Activated gamma-delta T cell treated with Interleukin-2 at 50 U/mL for 16 hours (primary cell): ENCODE data around the gene PSAT1.

Source experiments
- DNase-seq: peaks from one replicate; pipeline ENCODE4 v3.0.0-alpha.2; 2020

PSAT1 gene

DNA sequence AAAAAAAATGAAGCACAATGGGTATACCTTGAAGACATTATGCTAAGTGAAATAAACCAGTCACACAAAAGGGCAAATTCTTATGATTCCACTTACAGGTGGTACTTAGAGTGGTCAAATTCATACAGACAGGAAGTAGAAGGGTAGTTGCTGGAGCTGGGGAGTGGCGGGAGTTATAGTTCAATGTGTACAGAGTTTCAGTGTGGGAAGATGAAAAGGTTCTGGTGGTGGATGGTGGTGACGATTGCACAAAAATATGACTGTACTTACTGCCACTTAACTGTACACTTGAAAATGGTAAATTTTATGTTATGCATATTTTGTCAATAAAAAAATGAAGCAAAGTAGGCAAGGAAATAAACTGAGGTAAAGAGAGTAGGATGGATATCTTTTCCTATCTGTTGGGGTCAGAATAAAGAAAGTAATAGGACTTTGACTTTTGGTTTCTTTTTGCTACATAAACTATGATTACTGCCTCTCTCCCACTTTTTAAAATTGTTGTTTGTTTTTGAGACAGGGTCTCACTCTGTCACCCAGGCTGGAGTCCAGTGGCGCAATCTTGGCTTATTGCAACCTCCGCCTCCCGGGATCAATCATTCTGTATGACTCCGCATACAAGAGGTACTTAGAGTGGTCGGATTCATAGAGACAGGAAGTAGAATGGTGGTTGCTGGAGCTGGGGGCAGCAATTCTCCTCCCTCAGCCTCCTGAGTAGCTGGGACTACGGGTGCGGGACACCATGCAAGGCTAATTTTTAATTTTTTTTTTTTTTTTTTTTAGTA, 4.0 kb upstream of the PSAT1 start:
- no peak for DNase-seq

DNA sequence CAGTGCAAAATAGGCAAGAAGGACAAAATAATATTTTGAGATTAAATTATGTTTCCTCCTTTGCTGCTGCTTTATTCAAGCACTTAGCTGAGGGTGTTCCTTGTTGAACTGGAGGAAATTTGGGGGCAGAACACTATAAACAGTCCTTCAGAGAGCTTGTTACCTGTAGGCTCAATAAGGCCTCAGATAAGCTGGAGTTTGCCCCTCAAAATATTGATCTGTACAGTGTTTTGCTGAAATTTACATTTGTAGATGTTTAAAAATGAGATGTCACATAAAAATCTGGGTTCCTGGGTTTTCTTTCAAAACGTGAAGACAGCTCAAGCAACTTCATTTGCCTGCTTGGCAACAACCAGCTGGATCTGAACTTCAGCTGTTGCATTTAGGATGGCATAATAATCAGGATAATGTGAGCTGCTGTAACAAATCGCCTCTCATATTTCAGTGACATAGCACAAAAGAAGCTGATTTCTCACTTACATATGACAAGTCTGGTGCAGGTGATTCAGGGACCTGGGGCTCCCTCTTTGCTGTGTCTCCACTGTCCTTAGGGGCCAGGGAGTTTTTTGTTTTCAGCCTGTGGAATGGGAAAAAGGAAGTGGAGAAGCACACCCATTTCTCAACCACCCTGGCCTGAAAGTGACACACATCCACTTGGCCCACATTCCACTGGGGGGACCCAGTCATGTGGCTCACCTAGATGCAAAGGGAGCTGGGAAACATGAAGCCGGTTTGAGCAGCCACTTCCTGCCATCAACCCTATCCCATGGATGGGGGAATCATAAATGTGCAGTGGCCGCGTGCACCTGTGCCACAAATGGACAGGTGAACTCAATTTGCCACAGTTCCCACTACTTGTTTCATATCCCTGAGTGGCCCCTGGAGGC, 2.4 kb upstream of the PSAT1 start:
- DNase-seq, result no peak

DNA sequence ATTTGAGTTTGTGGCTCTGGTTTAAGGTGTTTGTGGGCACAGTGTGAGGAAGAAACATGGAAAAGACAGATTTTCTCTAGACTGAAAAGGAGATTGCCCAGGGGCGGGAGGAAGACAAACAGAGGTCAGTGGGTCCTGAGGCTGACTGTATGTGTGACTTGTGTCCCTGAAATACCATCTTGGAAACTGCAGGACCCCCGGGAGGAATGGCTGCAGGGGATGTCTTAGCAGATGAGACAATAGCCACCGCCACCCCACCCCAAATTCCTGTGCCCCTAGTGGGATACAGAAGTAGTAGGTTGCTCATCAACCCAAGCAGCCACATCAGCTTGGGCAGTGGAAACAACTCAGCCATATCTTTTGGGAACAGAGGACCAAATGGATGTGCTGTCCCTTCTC, 1.7 kb upstream of the PSAT1 start:
- no peak for DNase-seq

DNA sequence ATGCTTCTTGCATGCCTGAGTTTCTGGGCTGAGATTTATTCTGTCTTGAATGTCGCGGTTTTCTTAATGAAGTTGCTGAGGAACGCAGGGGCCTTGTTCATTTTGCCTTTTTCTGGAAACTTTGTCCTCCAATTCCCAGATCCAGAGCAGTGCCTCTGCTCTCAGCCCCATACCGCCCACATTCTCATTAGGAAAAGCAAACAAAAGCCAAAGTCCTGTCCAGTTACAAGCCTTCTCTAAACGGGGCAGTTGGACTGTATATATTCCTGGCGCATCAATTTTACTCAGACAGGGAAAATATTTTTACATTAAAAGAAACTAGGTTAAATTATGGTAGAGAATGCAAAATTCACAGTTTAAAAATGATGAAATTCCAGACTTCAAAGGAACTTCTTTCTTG, 1.2 kb upstream of the PSAT1 start:
- no peak for DNase-seq

DNA sequence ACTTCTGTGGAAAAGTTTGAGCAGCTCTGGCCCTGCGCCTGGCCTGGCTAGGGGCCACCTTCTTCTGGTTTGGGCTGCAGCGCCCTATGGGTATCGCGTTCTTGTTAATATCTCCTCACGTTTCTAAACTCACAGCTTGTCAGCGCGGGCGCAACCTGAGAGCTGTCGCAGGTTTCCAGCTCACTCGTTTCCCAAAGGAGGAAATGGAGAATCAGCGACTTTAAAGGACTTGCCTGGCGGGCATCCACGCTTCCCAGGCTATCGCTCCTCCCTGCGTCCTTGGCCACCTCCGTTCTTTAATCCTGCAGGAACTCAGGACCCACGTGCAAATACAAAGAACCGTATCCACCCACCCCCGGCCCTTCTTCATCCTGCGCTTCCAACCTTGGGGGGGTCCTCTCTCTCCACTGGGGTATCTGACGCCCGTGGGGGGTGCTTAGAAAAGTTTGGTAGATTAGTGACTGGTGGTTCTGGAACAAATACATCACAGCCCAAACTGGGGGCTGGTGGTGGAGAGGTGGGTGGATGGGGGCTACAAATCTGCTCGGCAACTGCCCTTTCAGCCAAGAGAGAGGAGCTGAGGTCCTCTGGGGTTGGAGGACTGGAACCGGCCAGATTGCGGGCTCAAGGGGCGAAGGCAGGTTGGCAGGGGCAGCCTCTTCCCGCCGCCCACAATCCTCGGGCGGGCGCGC, 578 bp upstream of the PSAT1 start:
- no peak for DNase-seq

DNA sequence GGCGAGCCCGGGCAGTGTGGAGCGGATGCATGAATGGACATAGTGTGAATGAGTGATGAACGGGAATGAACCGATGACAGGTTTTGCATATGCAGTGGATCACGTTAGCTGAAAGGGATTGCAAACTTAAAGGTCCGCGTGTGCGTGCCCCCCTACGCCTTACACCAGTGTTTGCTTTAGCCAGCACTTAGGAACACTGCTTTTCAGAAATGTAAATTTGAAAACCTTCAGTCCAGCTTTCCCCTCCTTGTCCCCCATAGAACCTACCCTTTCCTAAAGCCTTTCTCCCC, 692 bp downstream of the PSAT1 start:
- DNase-seq, result no peak

DNA sequence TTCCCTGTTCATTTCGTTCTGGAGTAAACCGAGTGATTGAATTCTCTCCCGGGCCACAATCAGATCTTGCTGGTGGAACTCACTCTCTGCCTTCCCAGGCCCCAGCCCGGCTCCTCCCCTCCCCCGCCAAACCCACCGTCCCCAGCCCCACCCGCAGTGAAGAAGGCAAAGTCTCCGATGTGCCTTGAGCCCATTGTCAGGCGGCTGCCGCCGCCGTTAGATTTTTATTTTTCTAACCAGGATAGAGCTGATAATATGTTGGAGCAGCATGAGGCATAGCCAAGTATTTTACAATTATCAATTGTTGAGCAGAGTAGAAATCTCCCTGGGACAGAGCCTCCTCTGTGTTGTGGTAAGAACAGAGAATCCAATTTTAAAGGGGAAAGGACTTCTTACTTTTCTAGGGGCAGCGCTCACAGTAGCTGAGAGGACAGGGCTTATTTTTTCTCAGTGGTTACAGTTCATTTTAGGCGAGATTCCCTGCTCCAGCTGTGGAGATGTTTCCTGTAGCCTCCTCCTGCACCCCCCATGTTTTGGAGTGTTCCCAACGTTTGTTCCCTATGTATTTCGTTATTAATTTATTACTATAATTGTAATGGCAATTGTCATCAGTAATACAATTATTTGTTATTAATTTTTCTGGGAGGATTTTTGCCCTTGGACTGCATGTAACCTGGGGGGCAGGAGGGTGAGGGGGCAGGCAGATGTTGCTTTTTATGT, 1.3 kb downstream of the PSAT1 start:
- no peak for DNase-seq

DNA sequence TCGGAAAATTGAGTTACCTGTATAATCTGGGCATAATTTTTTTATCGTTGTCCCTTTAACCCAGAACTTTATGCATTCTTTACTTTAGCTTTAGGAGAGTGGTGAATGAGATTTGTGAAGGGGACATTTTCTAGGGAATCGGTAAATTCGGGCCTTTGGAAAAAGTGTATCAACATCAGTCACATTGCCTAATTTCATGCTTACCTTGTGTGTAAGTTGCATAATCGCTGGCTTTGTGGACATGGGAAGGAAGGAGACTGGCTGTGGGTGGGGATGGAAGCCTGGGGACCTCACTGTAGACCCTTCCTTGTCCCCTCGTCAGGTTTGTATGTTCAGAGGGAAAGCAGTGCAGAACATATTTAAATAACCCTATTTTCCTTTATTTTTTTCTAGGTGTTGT, 3.3 kb downstream of the PSAT1 start:
- no peak for DNase-seq

DNA sequence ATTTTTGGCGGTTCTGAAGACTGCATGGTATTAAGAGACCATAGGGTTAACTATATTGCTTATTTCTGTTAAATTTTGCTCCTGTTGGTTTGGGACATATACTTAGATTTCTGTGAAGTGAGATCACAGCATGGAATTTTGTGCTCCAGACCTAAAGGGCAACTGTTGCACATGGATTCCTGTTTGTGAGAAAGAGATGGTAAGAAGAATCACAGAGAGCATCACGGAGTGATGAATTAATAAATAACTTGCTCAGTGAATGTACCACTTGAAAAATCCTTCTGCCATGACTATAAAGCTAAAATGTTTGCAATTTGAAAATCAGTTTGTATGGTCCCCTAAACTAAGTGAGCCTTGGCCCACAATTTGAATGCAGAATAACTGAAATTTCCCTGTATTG, 4.5 kb downstream of the PSAT1 start:
- DNase-seq, result no peak

DNA sequence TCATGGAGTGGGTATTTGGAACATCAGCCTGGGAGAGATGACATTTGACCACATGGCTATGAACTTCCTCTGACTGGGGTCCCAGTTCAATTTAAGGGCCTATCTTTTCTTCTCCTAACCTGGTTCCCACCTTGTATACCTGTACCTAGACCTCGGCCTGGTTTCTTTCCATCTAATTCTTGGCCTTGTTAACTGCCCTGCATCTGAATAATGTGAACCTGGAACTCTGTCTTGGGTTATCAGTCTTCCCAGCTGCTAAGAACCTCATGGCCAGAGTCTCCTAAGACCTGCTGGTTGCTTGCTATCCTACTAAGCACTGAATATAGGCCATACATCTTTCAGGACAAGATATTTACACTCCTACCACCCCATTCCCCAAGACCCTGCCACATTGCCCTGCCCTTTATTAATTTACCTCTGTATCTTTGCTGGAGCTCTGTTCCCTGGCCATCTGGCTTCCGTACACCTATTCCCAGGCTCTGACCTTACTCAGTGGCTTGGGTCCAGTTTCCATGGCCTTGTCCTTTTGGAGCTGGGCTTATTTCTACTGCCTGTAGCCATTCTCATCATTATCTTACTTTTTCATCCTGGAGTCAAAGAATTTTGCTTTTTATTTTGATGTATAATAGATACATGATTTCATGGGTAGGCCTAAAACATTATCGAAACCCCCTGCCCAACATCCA, 6.6 kb downstream of the PSAT1 start:
- no peak for DNase-seq

DNA sequence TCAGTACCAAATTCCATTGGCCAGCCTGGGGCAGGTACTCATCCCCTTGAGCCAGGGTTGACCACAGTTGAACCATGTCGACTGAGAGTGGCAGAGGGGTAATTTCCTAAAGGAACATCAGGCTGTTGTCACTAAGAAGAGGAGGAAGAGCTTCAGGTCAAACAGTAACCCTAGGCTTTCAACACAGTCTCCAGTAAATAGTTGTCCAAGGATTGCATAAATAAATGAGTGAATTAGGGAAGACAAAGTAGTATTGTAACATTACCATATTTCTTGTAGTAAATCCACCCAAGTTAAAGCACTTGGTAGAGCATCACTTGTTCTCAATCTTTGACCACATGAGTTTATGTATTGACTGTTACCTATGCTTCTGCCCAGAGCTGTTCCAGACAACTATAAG, 7.4 kb downstream of the PSAT1 start:
- DNase-seq, result no peak

DNA sequence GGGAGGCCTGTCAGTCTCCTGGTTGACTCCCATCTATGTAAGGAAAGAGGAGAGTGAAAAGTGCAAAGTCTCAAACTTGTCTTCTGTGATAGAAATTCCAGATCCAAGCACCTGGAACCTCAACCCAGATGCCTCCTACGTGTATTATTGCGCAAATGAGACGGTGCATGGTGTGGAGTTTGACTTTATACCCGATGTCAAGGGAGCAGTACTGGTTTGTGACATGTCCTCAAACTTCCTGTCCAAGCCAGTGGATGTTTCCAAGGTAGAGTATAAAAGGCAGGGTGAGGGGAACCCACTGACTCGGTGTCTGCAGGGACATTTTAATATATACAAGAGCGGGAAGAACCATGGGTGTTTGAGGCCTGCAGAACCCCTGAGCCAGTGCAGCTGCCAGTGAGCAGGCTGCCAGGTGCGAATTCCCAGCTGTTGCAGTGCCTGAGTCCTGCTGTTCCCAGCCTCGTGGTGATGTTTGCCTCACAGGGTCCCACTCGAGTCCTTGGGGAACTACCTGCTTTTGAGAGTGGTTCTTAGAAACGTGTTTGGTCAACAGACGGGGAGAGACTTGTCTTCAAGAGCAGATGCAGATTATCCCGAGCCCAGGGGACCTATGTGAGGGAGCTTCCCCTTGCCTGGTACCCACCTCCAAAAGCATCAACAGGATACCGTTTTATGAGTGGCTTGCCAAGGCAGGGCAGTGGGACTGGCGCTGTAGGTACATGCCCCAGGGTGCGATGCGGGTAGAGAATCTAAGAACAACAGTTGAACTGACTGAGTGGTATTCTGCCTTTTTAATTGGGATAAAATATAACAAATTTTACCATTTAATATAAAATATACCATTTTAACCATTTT, 9.5 kb downstream of the PSAT1 start:
- no peak for DNase-seq

DNA sequence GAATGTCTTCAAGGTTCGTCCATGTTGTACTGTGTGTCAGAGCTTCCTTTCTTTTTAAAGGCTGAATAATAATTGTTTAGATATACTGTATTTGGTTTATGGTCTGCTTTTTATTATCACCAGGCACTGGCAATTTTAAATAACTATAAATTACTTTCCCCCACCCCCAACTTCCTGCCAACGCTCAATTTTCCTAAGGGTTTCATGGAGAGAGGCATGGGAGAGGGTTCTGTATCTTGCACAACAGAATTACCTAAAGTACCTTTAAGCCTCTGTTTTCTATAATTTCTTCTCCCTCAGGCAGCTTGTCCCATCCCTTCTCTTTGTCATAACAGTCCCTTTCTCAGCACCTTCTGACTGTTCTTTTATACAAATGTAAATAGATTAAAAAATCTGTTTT, 10.4 kb downstream of the PSAT1 start:
- no peak for DNase-seq

DNA sequence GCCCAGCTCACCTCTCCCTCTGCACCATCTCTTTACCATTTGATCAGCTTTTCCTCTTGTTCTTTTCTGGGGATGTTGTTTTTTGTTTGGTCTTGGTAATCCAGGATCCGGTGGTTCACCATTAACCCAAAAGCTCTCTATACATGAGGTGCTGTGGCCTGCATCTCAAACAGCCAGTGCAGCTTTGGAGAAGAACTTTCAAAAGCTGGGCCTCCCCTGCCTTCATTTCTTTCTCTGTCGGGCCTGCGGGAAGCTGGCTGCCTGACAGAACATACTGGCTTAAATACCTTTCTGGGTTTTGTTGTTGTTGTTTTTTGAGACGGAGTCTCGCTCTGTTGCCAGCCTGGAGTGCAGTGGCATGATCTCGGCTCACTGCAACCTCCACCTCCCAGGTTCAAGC, 12.1 kb downstream of the PSAT1 start:
- no peak for DNase-seq

DNA sequence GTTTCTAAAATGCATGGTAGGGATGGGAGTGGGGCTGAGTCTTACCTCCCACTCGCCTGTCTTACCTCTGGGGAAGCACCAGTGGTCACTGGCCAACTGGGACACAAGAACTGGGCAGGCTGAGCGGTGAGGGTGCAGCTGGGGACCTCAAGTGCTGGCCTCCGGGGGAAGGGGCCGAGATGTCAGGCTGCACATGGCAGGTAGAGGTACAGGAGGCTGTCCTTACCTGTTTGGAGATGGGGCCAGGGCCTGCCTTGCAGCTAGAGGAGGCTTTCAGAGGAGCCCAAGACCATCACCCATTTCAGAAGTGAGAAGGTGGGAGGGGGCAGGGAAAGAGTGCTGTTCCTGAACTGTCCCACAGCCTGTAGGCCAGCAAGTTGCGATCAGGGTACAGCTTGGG, 14.2 kb downstream of the PSAT1 start:
- DNase-seq, result no peak

DNA sequence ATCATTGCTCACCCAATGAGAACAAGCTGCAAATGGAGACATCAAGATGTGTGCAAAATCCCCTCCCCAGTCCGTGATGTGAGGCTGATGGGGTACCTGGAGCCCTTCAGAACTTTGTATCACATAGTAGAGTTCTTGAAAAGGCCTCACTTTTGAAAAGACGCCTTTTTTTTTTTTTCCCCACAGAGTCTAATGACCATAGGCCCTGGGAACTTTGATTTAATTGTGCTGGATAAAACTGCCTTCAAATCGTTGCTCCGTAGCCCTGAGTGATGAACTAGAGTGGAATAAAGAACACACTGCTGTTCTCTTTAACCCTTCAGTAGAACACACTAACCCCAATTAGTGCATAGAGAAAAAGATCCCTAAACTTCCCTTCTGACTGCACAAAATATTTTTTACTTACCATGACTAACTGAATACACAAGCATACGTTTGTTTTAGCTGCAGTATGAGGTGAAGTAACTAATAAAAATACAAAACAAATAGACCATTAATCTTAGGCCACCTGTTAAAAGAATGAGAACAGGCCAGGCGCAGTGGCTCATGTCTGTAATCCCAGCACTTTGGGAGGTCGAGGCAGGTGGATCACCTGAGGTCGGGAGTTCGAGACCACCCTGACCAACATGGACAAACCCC, 15.1 kb downstream of the PSAT1 start:
- no peak for DNase-seq

DNA sequence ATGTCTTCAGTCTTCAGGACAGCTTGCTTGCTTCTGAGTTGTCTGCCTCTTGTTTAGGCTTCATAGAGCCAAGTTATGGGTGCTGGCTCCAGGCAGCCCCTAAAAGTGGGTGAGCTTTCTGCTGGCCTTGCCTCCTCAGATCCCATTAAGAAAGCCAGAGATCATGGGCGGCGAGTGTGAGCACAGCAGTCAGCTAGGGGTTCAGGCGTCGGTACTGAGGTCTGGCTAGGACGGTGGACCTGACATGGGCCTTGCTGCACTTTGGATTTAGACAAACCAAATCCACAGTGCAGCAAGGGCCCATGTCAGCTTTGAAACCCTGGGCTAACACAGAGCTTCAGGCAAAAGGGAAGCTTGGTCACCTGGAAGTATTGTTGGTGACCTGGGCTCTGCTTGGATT, 17.6 kb downstream of the PSAT1 start:
- no peak for DNase-seq

DNA sequence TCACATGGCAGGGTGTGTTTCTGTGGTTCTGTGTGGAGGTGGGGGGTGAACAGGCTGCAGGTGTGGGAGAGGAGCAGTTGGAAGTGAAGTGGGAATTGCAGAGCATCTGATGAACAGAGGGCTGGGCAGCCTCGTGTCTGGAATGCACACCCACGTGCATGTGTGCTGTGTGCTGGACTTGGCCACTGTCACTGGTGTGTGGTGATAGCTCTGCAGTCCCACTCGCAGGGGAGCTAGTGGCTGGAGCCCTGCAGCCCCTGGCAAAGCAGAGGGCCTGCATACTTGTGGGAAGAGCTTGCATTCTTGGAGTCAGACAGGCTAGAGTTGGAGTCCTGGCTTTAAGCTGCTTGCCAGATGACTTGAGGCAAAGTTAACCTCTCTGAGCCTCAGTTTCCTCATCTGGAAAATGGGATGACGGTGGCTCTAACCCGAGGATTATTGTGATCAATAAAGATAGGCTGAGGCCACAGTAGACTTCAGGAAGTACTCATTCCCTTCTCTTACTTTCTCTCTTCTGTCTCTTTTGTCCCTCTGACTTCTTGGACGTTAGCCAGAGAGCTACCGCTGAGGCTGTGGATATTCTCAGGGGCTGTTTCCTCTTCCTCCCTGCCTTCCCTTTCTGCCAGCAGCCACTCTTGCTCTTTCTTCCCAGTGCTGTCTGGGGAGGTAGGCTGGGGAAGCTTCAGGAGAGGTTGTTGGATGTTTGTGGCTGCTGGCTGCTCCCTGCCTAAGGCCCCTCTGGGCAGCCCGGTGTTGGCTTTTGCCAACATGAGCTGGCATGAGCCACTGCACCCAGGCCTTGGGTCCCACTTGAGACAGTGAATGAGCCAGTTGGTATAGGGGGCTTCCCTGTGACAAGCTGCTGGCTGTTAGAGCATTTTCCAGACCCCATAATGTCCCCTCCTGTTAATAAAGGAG, 18.3 kb downstream of the PSAT1 start:
- no peak for DNase-seq

DNA sequence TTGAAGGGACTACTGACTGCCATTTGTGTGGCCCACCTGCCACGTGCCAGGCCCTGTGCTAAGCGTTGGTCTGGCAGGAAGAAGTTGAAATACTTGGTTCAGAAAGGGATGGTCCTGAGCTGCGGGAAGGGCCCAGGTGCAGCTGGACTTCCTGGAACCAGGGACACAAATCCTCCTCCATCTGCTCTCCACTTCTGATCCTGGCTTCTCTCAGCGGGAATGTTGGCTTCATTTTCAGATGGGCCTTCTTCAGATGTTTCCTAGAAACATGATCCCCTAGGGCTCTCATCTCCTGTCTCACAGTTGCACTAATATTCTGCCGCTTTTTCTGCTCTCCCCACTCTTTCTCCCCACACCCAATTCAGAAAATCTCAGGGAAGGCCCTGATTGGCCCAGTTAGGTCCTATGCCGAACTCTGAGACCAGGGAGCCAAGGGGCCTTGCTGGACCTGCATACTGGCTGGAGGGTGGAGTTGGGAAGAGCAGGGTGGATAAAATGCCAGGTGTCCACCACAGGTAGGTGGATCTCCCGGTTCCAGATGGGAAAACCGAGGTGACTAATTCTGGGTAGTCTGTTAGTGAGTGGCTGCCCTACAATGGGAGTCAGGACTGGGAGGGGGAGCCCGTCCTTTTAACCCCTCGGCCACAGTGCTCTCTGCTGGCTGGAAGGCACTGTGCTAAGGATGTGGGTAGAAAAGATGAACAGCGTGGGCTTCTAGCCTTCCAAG, 19.4 kb downstream of the PSAT1 start:
- DNase-seq, result no peak
